Smooth muscle cell (in vitro differentiated cells): ENCODE data around the gene UPF3B. TPM values are rescaled to one million over a fixed set of nuclear protein-coding genes. Genes with fewer than 3 reads are reported as not detected.
A peak's percentile ranks its signal among the peaks of the same experiment; 100 is the strongest.

Source experiments
- DNase-seq: peaks from one replicate; lab custom pipeline; 2025; ENCODE audit not compliant: unreplicated experiment; lab: John Stamatoyannopoulos, UW
- H2AFZ ChIP-seq: fragments of 200-600 bp; sonication (generic); 2 replicates; pipeline ENCODE4 v1.6.0; 2016; ENCODE audit warnings: antibody characterized with exemption, low read depth, mild to moderate bottlenecking
- H3F3A ChIP-seq: fragments of 200-600 bp; sonication (generic); 2 replicates; pipeline ENCODE4 v1.6.0; 2017; ENCODE audit warnings: antibody characterized with exemption, low read depth
- H3K27ac ChIP-seq: fragments of 200-600 bp; sonication (generic); 2 replicates; pipeline ENCODE4 v1.5.1; 2016; ENCODE audit warnings: low read depth, mild to moderate bottlenecking
- H3K27me3 ChIP-seq: fragments of 200-600 bp; sonication (generic); 2 replicates; pipeline ENCODE4 v1.6.1; 2016; ENCODE audit warnings: low read depth, mild to moderate bottlenecking
- H3K36me3 ChIP-seq: fragments of 200-600 bp; sonication (generic); 2 replicates; pipeline ENCODE4 v1.5.1; 2016; ENCODE audit warnings: low read depth
- H3K4me1 ChIP-seq: fragments of 200-600 bp; sonication (generic); 2 replicates; pipeline ENCODE4 v1.5.1; 2016; ENCODE audit warnings: low read depth
- H3K4me2 ChIP-seq: fragments of 200-600 bp; sonication (generic); 2 replicates; pipeline ENCODE4 v1.6.0; 2016; ENCODE audit warnings: mild to moderate bottlenecking
- H3K4me3 ChIP-seq: fragments of 200-600 bp; sonication (generic); 2 replicates; pipeline ENCODE4 v1.5.1; 2016; ENCODE audit warnings: mild to moderate bottlenecking
- H3K79me2 ChIP-seq: fragments of 200-600 bp; sonication (generic); 2 replicates; pipeline ENCODE4 v1.6.0; 2016; ENCODE audit warnings: low read depth, mild to moderate bottlenecking
- H3K9ac ChIP-seq: fragments of 200-600 bp; sonication (generic); 2 replicates; pipeline ENCODE4 v1.6.0; 2016; ENCODE audit warnings: low read depth
- H3K9me3 ChIP-seq: fragments of 200-600 bp; sonication (generic); replicated peaks from 2 replicates; pipeline ENCODE4 v1.5.1; 2016; ENCODE audit warnings: low read depth
- H4K20me1 ChIP-seq: fragments of 200-600 bp; sonication (generic); 2 replicates; pipeline ENCODE4 v1.6.0; 2016; ENCODE audit warnings: low read depth
- CTCF ChIP-seq: fragments of 200-600 bp; sonication (generic); IDR thresholded peaks from 2 replicates; pipeline ENCODE4 v1.5.1; 2017; ENCODE audit warnings: borderline replicate concordance, mild to moderate bottlenecking, antibody characterized with exemption; ENCODE audit not compliant: insufficient read depth, poor library complexity, severe bottlenecking
- WGBS: methylation state at CpG from one replicate; pipeline ENCODE4 v1.1.7; 2016; ENCODE audit warnings: low lambda C conversion rate; 5-methylcytosine and 5-hydroxymethylcytosine counted together
- polyA plus RNA-seq: library from polyadenylated mRNA; unstranded; fragments of >200 nt; fragmentation: Nextera tagmentation; extraction: Ambion mirVana; gene quantifications from 2 replicates; pipeline ENCODE4 v1.2.1, GENCODE V29; 2016
- total RNA-seq: library from RNA; depleted of rRNA; stranded (reverse); fragments of >200 nt; gene quantifications from 2 replicates; pipeline ENCODE4 v1.2.3, GENCODE V29; 2014

The UPF3B gene
- total and polyA plus RNA-seq, 2 experiments from 2014 or later = 2.8 to 7.9 TPM

GRCh38 chrX:119885554-119886428, 33.0 kb upstream of the UPF3B start:
- H3K27ac ChIP-seq = no peak overlapping the region
- H2AFZ ChIP-seq = no peak overlapping the region
- H4K20me1 ChIP-seq = no peaks in the 10 kb centered on the region
- H3F3A ChIP-seq = no peaks in the 10 kb centered on the region
- no peaks in the 10 kb centered on the region for H3K4me1 ChIP-seq
- no peaks in the 10 kb centered on the region for H3K79me2 ChIP-seq
- H3K36me3 ChIP-seq = no peaks in the 10 kb centered on the region
- no peak for DNase-seq
- no peaks in the 10 kb centered on the region for H3K27me3 ChIP-seq
- TF ChIP-seq CTCF = no peak
- H3K9me3 ChIP-seq = no peaks in the 10 kb centered on the region
- no peak overlapping the region for H3K9ac ChIP-seq
- no peak overlapping the region for H3K4me2 ChIP-seq
- WGBS = 77% methylated on average over 11 of the region's 11 CpGs
- H3K4me3 ChIP-seq = no peak overlapping the region

- DNase-seq = no peak
- Histone ChIP-seq H3F3A (no peaks in the 10 kb centered on the region), H3K4me1 (no peaks in the 10 kb centered on the region), H3K9ac (no peak overlapping the region), H4K20me1 (no peaks in the 10 kb centered on the region), H3K79me2 (no peaks in the 10 kb centered on the region), H3K27ac (no peak overlapping the region), H3K4me2 (no peak overlapping the region), H3K27me3 (no peaks in the 10 kb centered on the region), H3K4me3 (no peak overlapping the region), H3K36me3 (no peaks in the 10 kb centered on the region), H3K9me3 (no peaks in the 10 kb centered on the region), H2AFZ (no peak overlapping the region)
- 57% methylated on average over 11 of the region's 11 CpGs for WGBS
- TF ChIP-seq CTCF = peak; percentile 43
Observed at GRCh38 chrX:119880552-119881437, 28.0 kb upstream of the UPF3B start.

- H3K9ac ChIP-seq = no peak overlapping the region
- peaks cover 3% of the 10 kb centered on the region for H4K20me1 ChIP-seq
- H3K4me2 ChIP-seq = no peak overlapping the region
- H3F3A ChIP-seq = no peaks in the 10 kb centered on the region
- no peaks in the 10 kb centered on the region for H3K4me1 ChIP-seq
- H3K27me3 ChIP-seq = no peaks in the 10 kb centered on the region
- no peak overlapping the region for H3K27ac ChIP-seq
- TF ChIP-seq CTCF = no peak
- H3K9me3 ChIP-seq = no peaks in the 10 kb centered on the region
- H2AFZ ChIP-seq = no peak overlapping the region
- no peaks in the 10 kb centered on the region for H3K79me2 ChIP-seq
- no peak overlapping the region for H3K4me3 ChIP-seq
- DNase-seq = no peak
- no peaks in the 10 kb centered on the region for H3K36me3 ChIP-seq
- WGBS = 86% methylated on average over 5 of the region's 5 CpGs
Observed at GRCh38 chrX:119880076-119880475, 27.3 kb upstream of the UPF3B start.
